Naive thymus-derived CD8-positive, alpha-beta T cell (primary cell): ENCODE data around the gene HIGD2B. TPM values are rescaled to one million over a fixed set of nuclear protein-coding genes. Genes with fewer than 3 reads are reported as not detected.
"Not testable (repeated sequence)": the region's sequence is repeated elsewhere in the genome, so short reads cannot be mapped to it uniquely, and the experiment has no call there.

Source experiments
- ATAC-seq, 2 donors: fragments of 150-1000 bp; cut with Tn5 transposase in 1 of 2; sonication (Bioruptor Pico), chemical (Tn5 transposase) in 1 of 2; 1 replicate in 1 of 2; 2 replicates in 1 of 2; pipeline ENCODE4 v1.10.0; 2021; ENCODE audit warnings: mild to moderate bottlenecking in 2 of 2, moderate library complexity in 2 of 2
- POLR2A ChIA-PET: fragments of 350-600 bp; sonication (Branson Sonifier 250); formaldehyde crosslinking; loops from one replicate; lab custom pipeline; 2021; ENCODE audit warnings: antibody characterized with exemption; lab: Charles Lee
- DNase-seq, 10 donors: peaks; one replicate each; pipeline versions ENCODE4 v3.0.0 to v3.0.0-alpha.2; 2020 to 2022
- H3K27ac Mint-ChIP-seq, 10 donors: one replicate each; pipeline ENCODE4 v1.8.0; 2020 to 2022; ENCODE audit warnings: mild to moderate bottlenecking in 10 of 10, mixed read lengths in 10 of 10, moderate library complexity in 4 of 10, inconsistent platforms in 1 of 10
- H3K27me3 Mint-ChIP-seq, 5 donors: one replicate each; pipeline ENCODE4 v1.8.0; 2021 to 2022; ENCODE audit warnings: mixed read lengths in 5 of 5
- H3K36me3 Mint-ChIP-seq, 3 donors: one replicate each; pipeline ENCODE4 v1.8.0; 2020 to 2022; ENCODE audit warnings: mixed read lengths in 3 of 3, mild to moderate bottlenecking in 2 of 3, inconsistent platforms in 1 of 3
- H3K4me1 Mint-ChIP-seq, 4 donors: one replicate each; pipeline ENCODE4 v1.8.0; 2021 to 2022; ENCODE audit warnings: mixed read lengths in 4 of 4
- H3K4me3 Mint-ChIP-seq, 10 donors: one replicate each; pipeline ENCODE4 v1.8.0; 2020 to 2022; ENCODE audit warnings: mild to moderate bottlenecking in 10 of 10, mixed read lengths in 10 of 10, moderate library complexity in 6 of 10, inconsistent platforms in 1 of 10
- H3K9me3 Mint-ChIP-seq, 9 donors: one replicate each; pipeline ENCODE4 v1.8.0; 2020 to 2022; ENCODE audit warnings: mixed read lengths in 9 of 9, mild to moderate bottlenecking in 3 of 9, inconsistent platforms in 1 of 9, moderate library complexity in 1 of 9
- polyA plus RNA-seq, 3 donors: library from polyadenylated mRNA; unstranded; fragments of 300-500 nt; fragmentation: Illumina TruSeq; gene quantifications; one replicate each; pipeline ENCODE4 v1.2.3, GENCODE V29; 2021
- total RNA-seq, 8 experiments: library from RNA in 2 of 8; stranded (reverse) in 2 of 8; gene quantifications; one replicate each; pipeline ENCODE4 v1.2.3 and lab custom pipeline; 2021 to 2026

The HIGD2B gene
- total and polyA plus RNA-seq, 5 experiments from 2014 or later: 0.47 TPM; not detected in 4

- DNase-seq, ATAC-seq, H3K9me3 Mint-ChIP-seq, POLR2A ChIA-PET, H3K36me3 Mint-ChIP-seq, H3K4me1 Mint-ChIP-seq, H3K27ac Mint-ChIP-seq, H3K4me3 Mint-ChIP-seq: not testable (repeated sequence)
- H3K27me3 Mint-ChIP-seq: peaks cover 0 to 12% (median 4%) of the 10 kb centered on the region in 5 donors
Measured at GRCh38 chr15:72669803-72670202, 16.2 kb downstream of the HIGD2B start.

DNA sequence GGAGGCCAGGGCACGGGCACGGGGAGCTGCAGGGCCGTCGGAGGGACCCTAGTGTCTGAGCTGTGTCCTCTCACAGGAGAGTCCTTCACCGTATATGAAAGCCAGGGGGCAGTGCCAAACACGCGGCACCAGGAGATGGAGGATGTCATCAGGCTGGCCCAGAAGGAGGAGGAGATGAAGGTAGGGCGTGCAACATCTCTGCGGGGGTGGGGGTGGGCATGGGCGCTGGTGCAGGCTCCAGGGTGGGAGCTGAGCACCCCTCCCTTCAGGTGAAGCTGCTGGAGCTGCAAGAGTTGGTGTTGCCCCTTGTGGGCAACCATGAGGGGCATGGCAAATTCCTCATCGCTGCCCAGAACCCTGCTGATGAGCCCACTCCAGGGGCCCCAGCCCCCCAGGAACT lies 20.3 kb downstream of the HIGD2B start:
- H3K9me3 Mint-ChIP-seq, H3K36me3 Mint-ChIP-seq, POLR2A ChIA-PET, ATAC-seq, DNase-seq, H3K4me1 Mint-ChIP-seq, H3K4me3 Mint-ChIP-seq, H3K27ac Mint-ChIP-seq, H3K27me3 Mint-ChIP-seq: not testable (repeated sequence)

DNA sequence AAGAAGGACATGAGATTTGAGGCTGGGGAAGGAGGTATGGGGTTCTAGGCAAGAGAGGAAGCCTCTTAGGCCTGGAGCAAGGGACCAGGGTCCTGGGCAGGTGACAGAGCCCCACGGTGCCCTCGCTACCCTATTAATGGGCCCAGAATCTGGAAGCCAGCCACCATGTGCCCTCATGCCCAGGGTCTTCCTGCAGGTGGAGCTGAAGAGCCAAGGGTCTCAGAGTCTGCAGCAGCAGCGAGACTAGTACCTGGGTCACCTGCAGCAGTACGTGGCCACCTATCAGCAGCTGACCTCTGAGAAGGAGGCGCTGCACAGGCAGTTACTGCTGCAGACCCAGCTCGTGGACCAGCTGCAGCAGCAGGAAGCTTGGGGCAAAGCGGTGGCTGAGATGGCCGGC lies 22.1 kb downstream of the HIGD2B start:
- H3K27me3 Mint-ChIP-seq, H3K9me3 Mint-ChIP-seq, H3K4me1 Mint-ChIP-seq, ATAC-seq, H3K36me3 Mint-ChIP-seq, DNase-seq, POLR2A ChIA-PET, H3K27ac Mint-ChIP-seq, H3K4me3 Mint-ChIP-seq: not testable (repeated sequence)

DNA sequence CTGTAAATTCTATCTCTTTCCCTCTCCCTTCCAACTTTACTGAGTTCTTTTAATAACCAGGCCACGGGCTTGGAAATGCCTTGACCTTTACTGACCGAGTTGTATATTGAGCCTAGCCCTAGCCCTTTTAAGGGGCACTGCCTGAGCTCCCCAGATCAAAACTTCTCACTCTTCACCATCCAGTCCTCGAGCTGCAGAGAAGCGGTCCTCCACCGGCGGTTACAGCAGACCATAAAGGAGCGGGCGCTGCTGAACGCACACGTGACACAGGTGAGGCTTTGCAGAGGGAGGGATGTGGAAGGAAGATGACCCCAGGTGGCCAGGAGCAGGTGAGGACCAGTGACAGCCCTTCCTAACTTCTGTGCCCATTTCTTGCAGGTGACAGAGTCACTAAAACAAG lies 24.9 kb downstream of the HIGD2B start:
- H3K27me3 Mint-ChIP-seq, H3K9me3 Mint-ChIP-seq, H3K4me3 Mint-ChIP-seq, H3K27ac Mint-ChIP-seq, DNase-seq, H3K4me1 Mint-ChIP-seq, POLR2A ChIA-PET, ATAC-seq, H3K36me3 Mint-ChIP-seq: not testable (repeated sequence)

DNA sequence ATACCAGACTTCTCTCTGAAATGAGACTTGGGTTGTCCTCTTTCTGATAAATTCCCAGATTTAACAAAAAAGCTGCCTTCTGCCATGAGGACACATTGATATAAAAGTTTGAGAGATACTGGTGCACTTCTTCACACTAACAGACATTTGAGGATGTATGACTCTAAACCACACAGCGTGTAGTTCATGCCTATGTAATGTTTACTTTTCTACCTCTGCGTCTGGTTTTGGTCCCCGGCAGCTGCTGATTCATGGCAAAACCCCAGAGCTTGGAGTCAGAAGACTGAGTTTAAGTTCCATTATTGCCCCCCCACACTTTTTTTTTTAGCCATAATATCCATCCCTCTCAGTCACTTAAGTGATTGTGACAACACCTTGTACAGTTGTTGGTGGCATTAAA lies 30.0 kb downstream of the HIGD2B start:
- not testable (repeated sequence) for H3K27me3 Mint-ChIP-seq

GRCh38 chr15:72654397-72654796 lies 31.6 kb downstream of the HIGD2B start, which contains the start of gene GOLGA6B:
GOLGA6B (plus strand) TSS chr15:72654697; CDS start chr15:72654738, 41 bp downstream.
- H3K36me3 Mint-ChIP-seq, H3K9me3 Mint-ChIP-seq, H3K4me3 Mint-ChIP-seq, DNase-seq, H3K27me3 Mint-ChIP-seq, POLR2A ChIA-PET, H3K27ac Mint-ChIP-seq, H3K4me1 Mint-ChIP-seq, ATAC-seq: not testable (repeated sequence)

More for the DNA sequence above, 30.0 kb downstream of the HIGD2B start:
- DNase-seq, ATAC-seq, H3K4me1 Mint-ChIP-seq, H3K36me3 Mint-ChIP-seq, H3K27ac Mint-ChIP-seq, H3K9me3 Mint-ChIP-seq, H3K4me3 Mint-ChIP-seq, POLR2A ChIA-PET: not testable (repeated sequence)

- H3K27me3 Mint-ChIP-seq, H3K4me3 Mint-ChIP-seq, ATAC-seq, POLR2A ChIA-PET, DNase-seq, H3K36me3 Mint-ChIP-seq, H3K4me1 Mint-ChIP-seq, H3K27ac Mint-ChIP-seq, H3K9me3 Mint-ChIP-seq: not testable (repeated sequence)
Measured at GRCh38 chr15:72648631-72649253, 37.2 kb downstream of the HIGD2B start.

- ATAC-seq, DNase-seq, POLR2A ChIA-PET: not testable (repeated sequence)
Measured at GRCh38 chr15:72642271-72642670, 43.7 kb downstream of the HIGD2B start.

DNA sequence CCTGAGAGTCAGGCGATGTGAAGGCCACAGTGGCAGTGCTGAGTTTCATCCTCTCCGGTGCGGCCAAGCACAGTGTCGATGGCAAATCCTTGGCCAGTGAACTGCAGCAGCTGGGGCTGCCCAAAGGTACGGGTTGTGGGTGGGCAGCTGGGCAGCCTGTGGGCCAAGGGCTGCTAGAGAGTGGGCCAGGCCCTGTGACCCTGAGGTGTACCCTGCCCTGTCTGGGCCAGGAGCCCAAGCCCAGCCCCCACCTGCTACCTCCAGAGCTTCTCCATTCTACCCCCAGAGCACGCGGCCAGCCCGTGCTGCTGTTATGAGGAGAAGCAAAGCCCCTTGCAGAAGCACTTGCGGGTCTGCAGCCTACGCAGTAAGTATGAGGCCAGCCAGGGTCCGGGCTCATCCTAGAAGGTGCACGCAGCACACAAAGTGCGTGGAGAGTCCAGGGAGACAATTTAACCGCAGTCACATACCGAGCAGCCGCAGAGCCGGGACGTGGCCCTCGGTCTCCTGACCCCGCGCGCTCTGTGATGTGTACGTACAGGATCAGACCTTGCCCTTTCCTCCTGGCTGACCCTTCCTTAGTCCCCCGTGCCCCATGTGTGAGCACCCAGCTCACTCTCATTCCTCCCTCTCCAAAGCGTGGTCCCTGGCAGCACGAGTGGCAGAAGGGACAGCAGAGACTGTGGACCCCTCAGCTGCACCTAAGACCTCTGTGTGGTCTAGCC lies 46.1 kb downstream of the HIGD2B start:
- H3K4me3 Mint-ChIP-seq, H3K9me3 Mint-ChIP-seq, H3K27ac Mint-ChIP-seq, POLR2A ChIA-PET, H3K4me1 Mint-ChIP-seq, H3K27me3 Mint-ChIP-seq, DNase-seq, ATAC-seq, H3K36me3 Mint-ChIP-seq: not testable (repeated sequence)

More at GRCh38 chr15:72642271-72642670, 43.7 kb downstream of the HIGD2B start:
- not testable (repeated sequence) for H3K9me3 Mint-ChIP-seq, H3K27ac Mint-ChIP-seq, H3K36me3 Mint-ChIP-seq, H3K27me3 Mint-ChIP-seq, H3K4me1 Mint-ChIP-seq, H3K4me3 Mint-ChIP-seq

DNA sequence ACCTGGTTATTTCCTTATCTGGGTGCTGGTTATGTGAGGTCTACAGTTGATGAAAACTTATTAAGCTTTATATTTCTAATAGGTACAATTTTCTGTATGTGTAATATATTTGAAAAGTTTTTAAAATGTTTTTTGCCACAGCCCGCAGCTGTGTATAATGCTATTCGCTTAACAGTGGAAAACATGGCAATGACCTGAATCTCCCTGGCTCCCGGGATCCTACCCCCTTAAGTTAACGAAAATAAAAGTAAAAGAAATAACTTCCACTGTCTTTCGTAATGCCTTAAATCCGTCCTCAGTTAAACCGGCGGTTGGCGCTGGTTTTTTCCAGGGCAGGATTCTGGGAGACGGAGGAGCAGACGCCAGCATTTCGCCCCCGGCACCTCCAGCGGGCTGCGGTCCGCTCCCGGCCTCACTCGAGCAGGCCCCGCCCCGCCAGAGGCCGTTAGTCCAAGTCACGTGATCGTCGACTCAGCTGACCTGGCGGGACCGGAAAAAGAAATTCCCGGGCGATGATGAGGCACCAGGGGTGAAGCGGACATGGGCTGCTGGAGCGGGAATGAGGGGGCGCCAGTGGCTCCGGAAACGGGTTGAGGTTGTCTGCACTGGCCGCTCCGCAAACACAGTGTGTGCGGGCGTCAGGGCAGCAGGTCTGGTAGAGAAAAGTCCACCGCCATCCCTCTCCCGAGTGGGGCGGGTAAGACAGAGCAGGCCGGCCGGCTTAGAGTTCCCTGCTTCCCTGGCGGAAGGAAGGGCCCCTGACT lies 49.3 kb downstream of the HIGD2B start:
- H3K27me3 Mint-ChIP-seq, H3K36me3 Mint-ChIP-seq, POLR2A ChIA-PET, H3K9me3 Mint-ChIP-seq, H3K4me1 Mint-ChIP-seq: not testable (repeated sequence)
- peak overlapping the region in 1 of 10 donors; percentile 53 for H3K27ac Mint-ChIP-seq
- DNase-seq (peak; percentile 20 to 72 (median 43)), ATAC-seq (peak; percentile 54 to 84)
- peak overlapping the region in 8 of 10 donors; percentile 31 to 79 (median 55) for H3K4me3 Mint-ChIP-seq

DNA sequence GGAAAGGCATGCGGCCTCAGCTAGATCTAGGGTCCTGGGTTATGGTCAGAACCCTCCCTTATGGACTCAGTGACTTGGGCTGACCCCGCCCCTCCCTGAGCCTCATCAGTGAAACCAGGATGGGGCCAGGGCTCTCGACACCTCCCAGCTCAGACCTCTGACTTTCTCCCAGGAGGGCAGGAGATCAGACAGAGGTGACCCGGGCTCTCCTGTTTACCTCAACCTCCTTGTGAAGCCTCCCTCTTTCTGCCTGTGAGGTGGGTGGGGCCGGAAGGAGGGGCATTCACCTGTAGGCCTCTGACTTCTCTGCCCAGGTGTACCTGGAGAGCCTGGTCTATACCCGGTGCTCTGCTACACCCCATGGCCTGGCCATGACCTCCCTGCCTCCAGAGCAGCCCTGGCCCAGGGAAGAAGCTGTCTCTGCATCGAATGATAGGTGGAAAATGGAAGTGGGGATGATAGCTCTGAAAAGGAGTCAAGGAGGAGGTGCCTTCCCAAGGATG lies 56.9 kb downstream of the HIGD2B start:
- ATAC-seq, H3K4me3 Mint-ChIP-seq, H3K27ac Mint-ChIP-seq, H3K9me3 Mint-ChIP-seq, H3K4me1 Mint-ChIP-seq, H3K27me3 Mint-ChIP-seq, POLR2A ChIA-PET, H3K36me3 Mint-ChIP-seq, DNase-seq: not testable (repeated sequence)

- DNase-seq, H3K27me3 Mint-ChIP-seq, ATAC-seq, H3K4me3 Mint-ChIP-seq, H3K9me3 Mint-ChIP-seq, H3K4me1 Mint-ChIP-seq, H3K36me3 Mint-ChIP-seq, H3K27ac Mint-ChIP-seq, POLR2A ChIA-PET: not testable (repeated sequence)
Measured at GRCh38 chr15:72628249-72629067, 57.5 kb downstream of the HIGD2B start.
